ENCODE data around the gene VKORC1L1. TPM values are rescaled to one million over a fixed set of nuclear protein-coding genes. Genes with fewer than 3 reads are reported as not detected.
"Not testable (repeated sequence)": the region's sequence is repeated elsewhere in the genome, so short reads cannot be mapped to it uniquely, and the experiment has no call there.

The VKORC1L1 gene
- total RNA-seq, 2 donors from 2014 or later = 18.2 to 24.0 TPM

DNA sequence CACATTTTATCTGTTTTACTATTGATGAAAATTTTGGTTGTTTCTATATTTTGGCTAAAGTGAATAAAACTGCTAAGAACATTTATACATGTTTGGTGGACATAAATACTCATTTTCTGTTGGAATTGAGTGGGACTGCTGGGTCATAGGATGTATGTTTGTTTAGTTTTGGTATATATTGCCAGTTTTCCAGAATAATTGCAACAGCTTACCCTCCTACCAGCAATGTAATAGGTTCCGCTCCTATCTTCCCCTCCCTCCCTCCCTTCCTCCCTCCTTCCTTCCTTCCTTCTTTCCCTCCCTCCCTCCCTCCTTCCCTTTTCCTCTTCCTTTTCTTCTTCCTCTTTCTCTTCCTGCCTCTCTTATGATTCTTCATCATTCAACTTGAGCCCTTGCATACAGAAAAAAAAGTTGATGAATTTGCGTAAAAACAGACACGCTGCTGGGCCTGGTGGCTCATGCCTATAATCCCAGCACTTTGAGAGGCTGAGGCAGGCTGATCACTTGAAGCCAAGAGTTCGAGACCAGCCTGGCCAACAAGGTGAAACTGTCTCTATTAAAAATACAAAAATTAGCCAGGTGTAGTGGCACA is 23.5 kb downstream of the VKORC1L1 start:
- H3K4me3 Mint-ChIP-seq = no peak overlapping the region
- DNase-seq (ENCODE audit: low spot score) = no peak
- ATAC-seq = no peak
- H3K27me3 Mint-ChIP-seq = no peaks in the 10 kb centered on the region
- H3K36me3 Mint-ChIP-seq = peaks cover 22% of the 10 kb centered on the region
- peaks cover 0 to 10% of the 10 kb centered on the region in 2 donors for H3K4me1 Mint-ChIP-seq (ENCODE audit: low read depth in 2 of 2)
- H3K27ac Mint-ChIP-seq = no peak overlapping the region
- H3K9me3 Mint-ChIP-seq = no peaks in the 10 kb centered on the region

DNA sequence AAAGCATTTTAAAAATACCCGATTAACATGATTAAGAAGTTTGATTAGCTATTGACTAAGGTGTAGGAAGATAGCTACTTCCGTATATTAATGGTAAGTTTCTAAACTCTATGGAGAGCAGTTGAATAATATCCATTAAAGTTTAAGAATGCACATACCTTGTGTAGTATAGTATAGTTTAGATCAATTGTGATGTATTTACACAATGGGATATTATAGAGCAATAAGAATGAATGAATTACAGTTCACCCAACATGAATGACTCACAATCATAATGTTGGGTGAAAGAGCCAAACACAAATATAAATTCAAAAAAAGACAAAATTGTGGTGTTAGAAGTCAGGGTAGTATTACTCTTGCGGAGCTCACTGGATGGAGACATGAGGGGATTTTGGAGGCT is 24.4 kb downstream of the VKORC1L1 start:
- Mint-ChIP-seq H3K4me1 (ENCODE audit: low read depth in 2 of 2) (peaks cover 0 to 12% of the 10 kb centered on the region in 2 donors), H3K36me3 (peaks cover 23% of the 10 kb centered on the region)
- not testable (repeated sequence) for H3K27me3 Mint-ChIP-seq; DNase-seq (ENCODE audit: low spot score); H3K9me3 Mint-ChIP-seq; H3K27ac Mint-ChIP-seq; ATAC-seq; H3K4me3 Mint-ChIP-seq

DNA sequence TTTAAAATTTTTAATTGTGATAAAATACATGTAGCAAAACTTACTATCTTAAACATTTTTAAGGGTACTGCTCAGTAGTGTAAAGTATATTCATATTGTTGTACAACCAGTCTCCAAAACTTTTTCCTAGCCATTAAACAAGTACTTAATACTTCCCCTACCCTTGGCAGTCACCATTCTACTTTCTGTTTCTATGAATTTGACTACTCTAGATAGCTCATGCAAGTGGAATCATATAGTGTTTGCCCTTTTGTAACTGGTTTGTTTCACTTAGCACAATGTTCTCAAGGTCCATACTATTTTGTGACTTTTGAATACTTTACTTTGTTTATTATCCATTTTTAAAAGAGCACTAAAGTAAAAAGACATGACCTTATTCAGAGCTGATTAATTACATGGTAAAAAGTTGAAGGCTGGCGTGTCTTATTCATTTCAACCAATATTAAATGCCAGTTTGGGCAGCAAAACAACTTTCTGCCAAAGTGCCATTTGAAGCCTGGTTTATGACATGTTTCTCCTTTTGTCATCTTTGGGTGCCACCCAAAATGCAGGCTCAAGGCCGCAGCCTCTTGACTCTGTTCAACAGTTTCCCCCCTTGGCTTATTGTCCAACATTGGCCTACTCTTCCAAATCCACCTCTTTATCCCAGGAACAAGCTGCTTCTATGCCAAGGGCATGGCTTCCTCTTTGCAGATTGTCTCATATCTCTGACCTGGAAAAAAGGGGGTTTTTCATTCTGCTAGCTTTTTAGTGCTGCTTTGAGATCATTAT is 26.0 kb downstream of the VKORC1L1 start:
- not testable (repeated sequence) for ATAC-seq; H3K27ac Mint-ChIP-seq; H3K9me3 Mint-ChIP-seq; H3K27me3 Mint-ChIP-seq; H3K4me1 Mint-ChIP-seq (ENCODE audit: low read depth in 2 of 2); DNase-seq (ENCODE audit: low spot score); H3K4me3 Mint-ChIP-seq
- H3K36me3 Mint-ChIP-seq = peaks cover 22% of the 10 kb centered on the region

DNA sequence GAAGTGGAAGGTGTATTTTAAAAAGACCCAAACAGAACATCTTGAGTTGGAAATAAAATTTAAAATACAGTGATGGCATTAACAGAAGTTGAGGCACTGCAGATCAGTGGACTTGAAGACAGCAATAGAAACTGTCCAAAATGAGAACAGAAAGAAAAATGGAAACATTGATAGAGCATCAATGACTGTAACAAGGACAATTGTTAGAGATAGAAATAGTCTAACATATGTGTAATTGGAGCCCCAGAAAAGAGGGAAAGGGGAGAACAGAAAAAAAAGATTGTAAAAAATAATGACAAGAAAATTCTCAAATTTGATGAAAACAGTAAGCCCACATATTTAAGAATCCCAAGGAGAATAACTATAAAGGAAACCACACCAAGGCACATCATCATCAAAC is 29.4 kb downstream of the VKORC1L1 start:
- Mint-ChIP-seq H3K27me3 (no peaks in the 10 kb centered on the region), H3K9me3 (peaks cover 7% of the 10 kb centered on the region), H3K36me3 (peaks cover 22% of the 10 kb centered on the region), H3K4me1 (ENCODE audit: low read depth in 2 of 2) (peaks cover 0 to 8% of the 10 kb centered on the region in 2 donors), H3K27ac (no peak overlapping the region), H3K4me3 (no peak overlapping the region)
- DNase-seq (ENCODE audit: low spot score) (no peak), ATAC-seq (no peak)

DNA sequence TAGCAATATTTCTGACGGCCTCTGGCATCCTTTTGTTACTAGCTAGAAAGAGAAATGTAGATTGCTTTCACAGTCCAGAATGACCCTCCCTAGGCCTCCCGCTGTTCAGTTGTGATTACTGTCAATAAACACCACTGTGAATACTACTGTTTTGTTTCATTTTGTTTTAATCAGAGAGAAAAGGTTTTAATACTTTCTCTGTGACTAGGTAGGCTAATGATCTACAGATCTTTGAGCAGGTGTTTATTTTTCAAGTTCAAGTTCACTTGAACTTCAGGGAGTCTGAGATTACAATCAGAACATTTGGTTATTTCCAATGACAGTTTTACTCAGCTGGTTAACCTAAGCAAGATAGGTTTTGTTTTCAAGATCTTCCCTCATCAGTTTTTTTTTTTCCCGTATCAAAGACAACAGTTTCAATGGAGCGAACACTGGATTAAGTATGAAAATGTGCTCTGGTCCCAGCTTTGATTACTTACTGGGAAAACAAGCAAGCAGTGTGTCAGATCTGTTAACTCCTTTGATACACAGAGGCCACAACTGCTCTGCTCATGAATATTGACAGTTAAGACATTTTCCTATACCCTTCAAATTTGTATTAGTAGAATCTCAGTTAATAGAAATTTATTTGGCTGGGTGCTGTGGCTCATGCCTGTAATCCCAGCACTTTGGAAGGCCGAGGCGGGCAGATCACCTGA is 34.8 kb downstream of the VKORC1L1 start:
- Mint-ChIP-seq H3K4me1 (ENCODE audit: low read depth in 2 of 2) (peaks cover 0 to 2% of the 10 kb centered on the region in 2 donors), H3K4me3 (no peak overlapping the region), H3K27me3 (no peaks in the 10 kb centered on the region), H3K9me3 (no peaks in the 10 kb centered on the region), H3K36me3 (peaks cover under 1% of the 10 kb centered on the region), H3K27ac (no peak overlapping the region)
- ATAC-seq (no peak), DNase-seq (ENCODE audit: low spot score) (no peak)

DNA sequence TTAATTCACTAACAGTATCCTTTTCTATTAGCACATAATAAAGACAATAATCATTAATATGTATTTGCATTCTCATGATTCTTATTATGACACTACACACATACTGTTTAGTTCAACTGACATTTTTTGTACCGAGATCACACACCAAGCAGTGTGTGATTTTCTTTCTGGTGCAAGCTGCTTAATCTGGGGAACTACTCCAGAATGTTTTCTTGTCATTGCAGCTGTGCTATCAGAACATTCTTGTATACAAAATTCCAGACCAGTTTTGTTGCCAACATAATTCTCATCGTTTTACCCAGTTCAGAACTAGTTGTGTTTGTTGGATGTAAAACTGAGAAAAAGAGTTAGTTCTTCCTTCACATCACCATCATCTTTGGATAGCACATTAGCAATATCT is 37.4 kb downstream of the VKORC1L1 start:
- Mint-ChIP-seq H3K4me3 (no peak overlapping the region), H3K27ac (no peak overlapping the region), H3K27me3 (no peaks in the 10 kb centered on the region), H3K36me3 (no peaks in the 10 kb centered on the region), H3K9me3 (no peaks in the 10 kb centered on the region), H3K4me1 (ENCODE audit: low read depth in 2 of 2) (peaks cover 0 to 6% of the 10 kb centered on the region in 2 donors)
- ATAC-seq (no peak), DNase-seq (ENCODE audit: low spot score) (no peak)

DNA sequence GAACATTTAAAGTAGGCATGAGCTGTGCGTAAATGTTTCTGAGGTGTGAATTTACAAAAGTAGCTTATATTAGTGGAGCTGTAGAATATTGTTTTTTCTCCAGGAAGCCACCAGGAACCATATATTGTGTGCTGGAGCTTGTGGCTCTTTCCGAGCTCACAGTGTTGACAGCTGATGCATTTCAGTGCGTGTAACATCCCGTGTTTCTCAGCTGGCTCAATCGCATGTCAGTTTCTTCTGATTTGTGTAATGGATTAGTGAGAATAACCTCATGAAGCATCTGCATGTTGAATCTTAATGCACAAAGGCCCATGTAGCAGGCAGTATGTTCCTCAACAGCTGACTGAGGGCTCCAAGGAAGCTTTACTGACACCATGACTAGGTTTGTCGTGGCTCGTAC is 39.4 kb downstream of the VKORC1L1 start:
- no peaks in the 10 kb centered on the region for H3K27me3 Mint-ChIP-seq
- no peaks in the 10 kb centered on the region for H3K36me3 Mint-ChIP-seq
- no peak overlapping the region for H3K4me3 Mint-ChIP-seq
- H3K27ac Mint-ChIP-seq = no peak overlapping the region
- no peaks in the 10 kb centered on the region for H3K9me3 Mint-ChIP-seq
- ATAC-seq (no peak), DNase-seq (ENCODE audit: low spot score) (no peak)
- H3K4me1 Mint-ChIP-seq (ENCODE audit: low read depth in 2 of 2) = peaks cover 0 to 10% of the 10 kb centered on the region in 2 donors

DNA sequence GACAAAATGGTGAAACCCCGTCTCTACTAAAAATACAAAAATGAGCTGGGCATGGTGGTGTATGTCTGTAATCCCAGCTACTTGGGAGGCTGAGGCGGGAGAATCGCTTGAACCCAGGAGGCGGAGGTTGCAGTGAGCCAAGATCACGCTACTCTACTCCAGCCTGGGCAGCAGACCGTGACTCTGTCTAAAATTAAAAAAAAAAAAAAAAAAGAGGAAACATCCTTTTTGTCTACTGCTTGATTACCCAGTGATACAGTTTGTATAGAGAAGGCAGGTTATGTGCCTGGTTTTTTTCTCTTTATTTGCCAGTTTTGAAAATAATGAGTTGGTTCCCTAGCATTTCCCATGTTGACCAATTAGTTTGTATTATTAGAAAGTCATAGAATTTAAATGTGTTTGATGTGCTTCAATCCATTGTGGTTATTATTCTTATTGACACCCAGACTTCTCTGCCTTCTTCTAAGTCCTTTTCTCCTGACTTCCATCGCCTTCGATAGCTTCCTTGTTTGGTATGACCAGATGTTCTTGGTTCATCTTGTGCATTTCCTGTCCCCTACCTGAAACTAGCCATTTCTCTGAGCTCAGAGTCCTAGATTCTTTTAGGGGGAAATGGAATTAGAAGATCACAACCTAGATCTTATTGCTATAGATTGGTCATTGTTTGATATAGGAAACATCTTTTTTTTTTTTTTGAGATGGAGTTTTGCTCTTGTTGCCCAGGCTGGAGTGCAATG is 43.2 kb downstream of the VKORC1L1 start:
- DNase-seq (ENCODE audit: low spot score) (no peak), ATAC-seq (no peak)
- peaks cover 3 to 7% of the 10 kb centered on the region in 2 donors for H3K4me1 Mint-ChIP-seq (ENCODE audit: low read depth in 2 of 2)
- no peaks in the 10 kb centered on the region for H3K36me3 Mint-ChIP-seq
- no peak overlapping the region for H3K27ac Mint-ChIP-seq
- no peak overlapping the region for H3K4me3 Mint-ChIP-seq
- H3K27me3 Mint-ChIP-seq = no peaks in the 10 kb centered on the region
- no peaks in the 10 kb centered on the region for H3K9me3 Mint-ChIP-seq

DNA sequence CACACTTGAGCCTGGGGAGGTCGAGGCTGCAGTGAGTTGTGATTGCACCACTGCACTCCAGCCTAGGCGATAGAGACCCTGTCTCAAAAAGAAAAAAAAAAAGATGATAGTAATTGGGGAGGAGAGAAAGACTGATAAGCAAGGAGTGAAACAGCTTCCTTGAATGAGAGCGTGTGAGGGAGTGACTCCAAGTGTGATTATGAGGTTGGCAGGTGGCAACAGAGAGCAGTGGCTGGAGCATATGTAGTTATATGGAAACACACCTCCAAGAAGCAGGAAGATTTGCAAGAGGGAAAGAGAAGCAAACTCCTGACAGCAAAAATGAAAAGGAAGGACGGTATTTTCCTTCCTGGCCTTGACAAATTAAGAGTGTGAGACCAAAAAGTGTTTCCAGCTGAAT is 50.4 kb downstream of the VKORC1L1 start:
- H3K36me3 Mint-ChIP-seq = no peaks in the 10 kb centered on the region
- peak overlapping the region in 1 of 2 donors; percentile 25 for H3K27ac Mint-ChIP-seq
- H3K4me1 Mint-ChIP-seq (ENCODE audit: low read depth in 2 of 2) = peaks cover 8 to 12% of the 10 kb centered on the region in 2 donors
- no peak overlapping the region for H3K4me3 Mint-ChIP-seq
- DNase-seq (ENCODE audit: low spot score) (no peak), ATAC-seq (no peak)
- H3K9me3 Mint-ChIP-seq = no peaks in the 10 kb centered on the region
- no peaks in the 10 kb centered on the region for H3K27me3 Mint-ChIP-seq

DNA sequence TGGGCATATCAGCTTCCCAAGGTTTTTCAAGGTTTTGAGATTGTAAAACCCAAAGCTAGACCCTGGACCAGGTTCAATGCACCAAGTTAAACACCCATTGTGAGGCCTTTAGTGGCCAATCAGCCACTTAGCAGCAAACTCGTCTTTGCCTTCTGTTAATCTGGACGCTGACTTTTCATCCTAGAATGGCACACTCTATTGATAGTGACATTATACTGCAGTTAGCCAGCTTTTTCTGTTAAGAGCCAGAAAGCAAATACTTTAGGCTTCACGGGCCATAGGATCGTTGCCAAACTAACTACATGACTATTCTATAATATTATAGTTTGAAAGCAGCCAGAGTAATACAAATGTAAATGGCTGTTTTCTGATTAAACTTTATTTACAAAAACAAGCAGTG is 51.3 kb downstream of the VKORC1L1 start:
- H3K4me3 Mint-ChIP-seq = no peak overlapping the region
- no peaks in the 10 kb centered on the region for H3K36me3 Mint-ChIP-seq
- ATAC-seq = no peak

DNA sequence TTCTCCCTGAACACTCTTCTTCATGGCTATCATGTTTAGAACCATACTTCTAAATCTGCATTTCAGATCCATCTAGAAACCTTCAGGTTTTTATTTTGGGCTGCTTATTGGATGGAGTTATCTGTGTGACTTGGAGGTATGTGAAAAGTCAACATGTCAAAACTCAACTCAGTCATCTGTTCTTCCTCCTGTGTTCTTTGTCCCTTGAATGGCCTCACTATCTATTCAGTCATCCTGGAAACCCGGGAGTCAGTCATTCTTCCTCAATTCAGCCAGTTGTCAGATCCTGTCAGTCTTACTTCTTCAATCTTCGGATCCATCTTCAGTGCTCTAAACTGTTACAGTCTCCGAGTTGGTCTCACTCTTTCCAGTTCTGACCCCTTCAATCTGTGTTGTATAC is 52.2 kb downstream of the VKORC1L1 start:
- no peak overlapping the region for H3K4me3 Mint-ChIP-seq
- DNase-seq (ENCODE audit: low spot score) (no peak), ATAC-seq (no peak)
- H3K9me3 Mint-ChIP-seq = no peaks in the 10 kb centered on the region
- no peaks in the 10 kb centered on the region for H3K27me3 Mint-ChIP-seq
- H3K4me1 Mint-ChIP-seq (ENCODE audit: low read depth in 2 of 2) = peaks cover 8 to 16% of the 10 kb centered on the region in 2 donors
- no peaks in the 10 kb centered on the region for H3K36me3 Mint-ChIP-seq
- H3K27ac Mint-ChIP-seq = no peak overlapping the region

More for the DNA sequence above, 51.3 kb downstream of the VKORC1L1 start:
- Mint-ChIP-seq H3K9me3 (no peaks in the 10 kb centered on the region), H3K27me3 (no peaks in the 10 kb centered on the region), H3K27ac (no peak overlapping the region), H3K4me1 (ENCODE audit: low read depth in 2 of 2) (peaks cover 8 to 14% of the 10 kb centered on the region in 2 donors)
- DNase-seq (ENCODE audit: low spot score) = no peak

DNA sequence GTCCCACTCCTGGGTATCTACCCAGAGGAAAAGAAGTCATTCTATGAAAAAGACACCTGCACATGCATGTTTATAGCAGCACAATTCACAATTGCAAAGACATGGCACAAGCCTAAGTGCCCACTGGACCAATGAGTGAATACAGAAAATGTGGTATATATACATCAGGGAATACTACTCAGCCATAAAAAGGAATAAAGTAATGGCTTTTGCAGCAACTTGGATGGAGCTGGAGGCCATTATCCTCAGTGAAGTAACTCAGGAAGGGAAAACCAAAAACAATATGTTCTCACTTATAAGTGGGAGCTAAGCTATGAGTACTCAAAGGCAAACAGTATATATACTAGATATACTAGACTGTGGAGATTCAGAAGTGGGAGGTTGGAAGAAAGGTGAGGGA is 53.7 kb downstream of the VKORC1L1 start:
- Mint-ChIP-seq H3K27me3 (no peaks in the 10 kb centered on the region), H3K4me1 (ENCODE audit: low read depth in 2 of 2) (peaks cover 4 to 16% of the 10 kb centered on the region in 2 donors), H3K27ac (no peak overlapping the region), H3K4me3 (no peak overlapping the region), H3K36me3 (no peaks in the 10 kb centered on the region), H3K9me3 (no peaks in the 10 kb centered on the region)
- no peak for ATAC-seq
- DNase-seq (ENCODE audit: low spot score) = no peak

DNA sequence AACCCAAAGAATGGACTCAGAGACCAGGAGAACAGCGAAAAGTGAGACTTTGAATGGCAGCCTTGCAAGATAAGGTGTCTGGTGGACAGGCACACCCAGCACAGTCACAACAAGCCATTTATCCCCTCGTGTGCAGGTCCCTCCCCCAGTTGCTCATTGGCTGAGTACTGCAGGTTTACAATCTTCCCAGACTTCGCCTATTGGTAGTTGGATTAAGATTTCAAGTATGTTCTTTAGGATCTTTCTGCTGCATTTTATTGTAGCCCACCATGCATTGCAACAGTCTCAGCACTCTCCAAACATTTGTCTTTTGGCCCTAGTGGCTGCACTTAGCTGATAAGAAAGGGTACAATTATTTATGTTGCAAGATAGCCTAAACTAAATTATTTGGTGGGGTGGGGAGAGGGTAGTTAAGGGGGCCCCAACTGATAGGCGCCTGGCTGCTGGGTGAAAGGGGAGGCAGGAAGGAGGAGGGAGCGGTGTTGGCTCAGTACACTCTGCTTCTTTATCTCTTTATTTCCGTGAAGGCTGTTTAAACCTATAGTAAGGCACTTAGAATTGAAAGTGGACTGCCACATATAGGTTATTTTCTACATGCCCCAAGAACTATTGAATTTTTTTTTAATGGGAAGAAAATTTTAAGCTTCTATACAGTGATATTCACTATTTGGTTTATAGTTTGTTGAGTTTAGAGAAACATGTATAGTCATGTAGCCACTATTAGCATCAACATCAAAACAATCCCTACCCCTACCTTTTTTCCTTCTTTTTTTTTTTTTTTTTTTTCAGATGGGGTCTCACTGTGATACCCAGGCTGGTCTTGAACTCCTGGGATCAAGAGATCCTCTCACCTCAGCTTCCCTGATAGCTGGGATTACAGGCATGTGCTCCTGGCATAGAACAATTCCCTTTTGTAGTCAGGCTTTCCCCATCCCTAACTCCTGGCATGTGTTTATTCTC is 54.9 kb downstream of the VKORC1L1 start:
- Mint-ChIP-seq H3K27me3 (no peaks in the 10 kb centered on the region), H3K4me3 (no peak overlapping the region), H3K27ac (no peak overlapping the region), H3K36me3 (no peaks in the 10 kb centered on the region), H3K4me1 (ENCODE audit: low read depth in 2 of 2) (peaks cover 4 to 17% of the 10 kb centered on the region in 2 donors), H3K9me3 (no peaks in the 10 kb centered on the region)
- ATAC-seq (no peak), DNase-seq (ENCODE audit: low spot score) (no peak)

Measured in natural killer cell treated with Interleukin-12 subunit alpha and Interleukin-12 subunit beta and Interleukin-15 and Interleukin-18, amount 100 ng/mL, for 72 hours (primary cell).